ENCODE measurements around the gene HTR3E.

- no peak for TF ChIP-seq EZH2phosphoT487 (IDR thresholded peaks at IDR 0.05; ENCODE audit: insufficient read depth, low read depth)
- no peak for TF ChIP-seq EZH2 (IDR thresholded peaks at IDR 0.05; ENCODE audit: insufficient read depth, poor library complexity, severe bottlenecking)
Measured at GRCh38 chr3:184117636-184118035, 20.8 kb downstream of the HTR3E start.
